Type B pancreatic cell (in vitro differentiated cells): ENCODE data around the gene DOCK1. TPM values are rescaled to one million over a fixed set of nuclear protein-coding genes. Genes with fewer than 3 reads are reported as not detected.

Experiments
- DNase-seq: peaks from one replicate; pipeline ENCODE4 v3.0.0; 2021; ENCODE audit warnings: mixed read lengths; ENCODE audit not compliant: unreplicated experiment; ENCODE audit errors: extremely low spot score
- H3K27ac Mint-ChIP-seq: 2 replicates; pipeline ENCODE4 v1.8.0; 2021; ENCODE audit warnings: mild to moderate bottlenecking, mixed read lengths
- H3K27me3 Mint-ChIP-seq: 2 replicates; pipeline ENCODE4 v1.8.0; 2021; ENCODE audit warnings: mixed read lengths
- H3K36me3 Mint-ChIP-seq: 2 replicates; pipeline ENCODE4 v1.8.0; 2021; ENCODE audit warnings: mixed read lengths
- H3K4me1 Mint-ChIP-seq: one replicate; pipeline ENCODE4 v1.8.0; 2021; ENCODE audit warnings: mixed read lengths; ENCODE audit not compliant: unreplicated experiment
- H3K4me3 Mint-ChIP-seq: 2 replicates; pipeline ENCODE4 v1.8.0; 2021; ENCODE audit warnings: mild to moderate bottlenecking, mixed read lengths
- H3K9me3 Mint-ChIP-seq: 2 replicates; pipeline ENCODE4 v1.8.0; 2021; ENCODE audit warnings: mixed read lengths
- total RNA-seq: library from RNA; stranded (reverse); gene quantifications from 2 replicates; pipeline ENCODE4 v1.2.1, GENCODE V29; 2021; ENCODE audit warnings: low replicate concordance
- TF ChIP-seq, protein P1 (sequence below): fragments of 200-600 bp; sonication (generic); conservative IDR thresholded peaks from 2 replicates; pipeline ENCODE4 v1.5.0; 2021; ENCODE audit warnings: antibody characterized with exemption, mild to moderate bottlenecking

The DOCK1 gene
- total RNA-seq, 1 donor from 2014 or later = 67.4 TPM

DNA sequence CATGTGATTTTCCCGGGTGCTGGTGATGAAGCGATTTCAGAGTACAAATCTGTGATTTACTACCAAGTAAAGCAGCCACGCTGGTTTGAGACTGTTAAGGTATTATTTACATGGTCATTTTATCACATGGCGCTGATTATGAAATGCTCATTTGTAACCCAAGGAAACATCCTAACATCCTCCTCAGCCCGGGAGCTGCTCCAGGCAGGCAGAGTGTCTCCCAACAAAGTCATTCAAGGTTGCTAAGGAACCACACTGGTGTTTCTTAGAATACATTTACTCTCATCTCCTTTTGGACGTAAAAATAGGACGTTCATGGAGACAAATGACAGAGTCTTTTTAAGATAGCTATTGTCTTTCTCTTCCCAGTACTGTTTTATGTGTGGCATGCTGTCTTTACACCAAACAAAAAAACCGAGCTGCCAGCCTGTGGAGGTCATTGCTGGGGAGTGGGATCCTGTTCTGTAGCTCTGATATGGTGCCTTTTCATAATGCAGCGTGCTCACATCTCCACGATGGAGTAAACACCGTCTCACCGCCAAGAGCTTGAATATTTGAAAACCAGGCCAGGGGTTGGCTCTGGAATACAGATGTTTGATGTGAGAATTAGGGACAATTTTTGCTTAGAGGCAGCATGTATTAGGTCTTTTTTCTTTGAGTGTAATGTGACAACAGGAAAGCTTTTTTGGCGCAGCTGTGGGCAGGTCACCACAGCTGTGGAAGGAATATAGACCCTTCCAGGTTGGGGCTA, 119.6 kb downstream of the DOCK1 start:
- Mint-ChIP-seq H3K9me3 (no peaks in the 10 kb centered on the region), H3K27ac (peak overlapping the region; percentile 13), H3K4me3 (no peak overlapping the region), H3K36me3 (peaks cover 40% of the 10 kb centered on the region), H3K4me1 (peaks cover 10% of the 10 kb centered on the region), H3K27me3 (no peaks in the 10 kb centered on the region)
- TF ChIP-seq, protein P1, sequence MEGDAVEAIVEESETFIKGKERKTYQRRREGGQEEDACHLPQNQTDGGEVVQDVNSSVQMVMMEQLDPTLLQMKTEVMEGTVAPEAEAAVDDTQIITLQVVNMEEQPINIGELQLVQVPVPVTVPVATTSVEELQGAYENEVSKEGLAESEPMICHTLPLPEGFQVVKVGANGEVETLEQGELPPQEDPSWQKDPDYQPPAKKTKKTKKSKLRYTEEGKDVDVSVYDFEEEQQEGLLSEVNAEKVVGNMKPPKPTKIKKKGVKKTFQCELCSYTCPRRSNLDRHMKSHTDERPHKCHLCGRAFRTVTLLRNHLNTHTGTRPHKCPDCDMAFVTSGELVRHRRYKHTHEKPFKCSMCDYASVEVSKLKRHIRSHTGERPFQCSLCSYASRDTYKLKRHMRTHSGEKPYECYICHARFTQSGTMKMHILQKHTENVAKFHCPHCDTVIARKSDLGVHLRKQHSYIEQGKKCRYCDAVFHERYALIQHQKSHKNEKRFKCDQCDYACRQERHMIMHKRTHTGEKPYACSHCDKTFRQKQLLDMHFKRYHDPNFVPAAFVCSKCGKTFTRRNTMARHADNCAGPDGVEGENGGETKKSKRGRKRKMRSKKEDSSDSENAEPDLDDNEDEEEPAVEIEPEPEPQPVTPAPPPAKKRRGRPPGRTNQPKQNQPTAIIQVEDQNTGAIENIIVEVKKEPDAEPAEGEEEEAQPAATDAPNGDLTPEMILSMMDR = no peak
- DNase-seq = no peak

DNA sequence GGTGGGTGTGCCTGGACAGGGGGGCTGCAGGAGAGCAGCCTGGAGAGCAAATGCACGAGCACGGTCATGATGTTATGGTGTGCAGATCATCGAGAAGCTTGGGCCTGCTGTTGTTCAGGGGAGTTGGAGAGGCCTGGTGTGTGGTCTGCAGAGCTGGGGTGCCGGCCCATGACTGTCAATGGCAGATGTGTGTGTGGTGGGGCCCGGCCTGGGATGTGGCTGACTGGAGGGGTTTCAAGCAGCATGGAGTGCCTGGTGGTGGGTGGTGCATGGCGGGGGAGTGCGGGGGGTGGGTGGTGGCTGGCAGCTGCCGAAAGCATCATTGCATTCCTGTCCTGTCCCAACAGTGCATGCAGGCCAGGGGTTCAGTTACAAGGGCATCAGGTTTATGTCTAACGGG, 122.6 kb downstream of the DOCK1 start:
- Mint-ChIP-seq H3K36me3 (peaks cover 55% of the 10 kb centered on the region), H3K27me3 (no peaks in the 10 kb centered on the region), H3K27ac (no peak overlapping the region), H3K4me3 (no peak overlapping the region), H3K4me1 (peaks cover 10% of the 10 kb centered on the region), H3K9me3 (no peaks in the 10 kb centered on the region)
- TF ChIP-seq, protein P1 = no peak
- no peak for DNase-seq

DNA sequence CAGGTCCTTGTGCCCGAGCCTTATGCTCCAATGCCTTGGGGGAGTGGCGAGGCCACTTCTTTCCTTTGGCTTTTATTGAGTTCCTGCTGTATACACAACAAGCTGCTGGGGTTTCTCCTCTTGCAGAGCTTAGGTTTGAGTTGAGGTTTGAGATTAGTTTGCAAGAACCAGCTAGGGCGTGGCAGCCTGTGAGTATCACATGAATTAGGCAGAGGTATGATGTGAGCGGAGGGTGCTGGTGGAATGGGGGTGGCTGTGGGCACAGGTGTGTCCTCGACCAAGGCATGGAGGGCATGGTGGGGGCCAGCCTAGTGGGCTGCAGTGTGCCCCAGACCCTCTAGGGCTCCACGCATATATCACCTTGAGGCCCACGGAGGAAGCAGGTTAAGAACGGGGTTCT, 123.3 kb downstream of the DOCK1 start:
- Mint-ChIP-seq H3K9me3 (no peaks in the 10 kb centered on the region), H3K4me1 (peaks cover 13% of the 10 kb centered on the region), H3K27me3 (no peaks in the 10 kb centered on the region), H3K4me3 (no peak overlapping the region), H3K27ac (no peak overlapping the region), H3K36me3 (peaks cover 50% of the 10 kb centered on the region)
- TF ChIP-seq, protein P1 = no peak
- DNase-seq = no peak

DNA sequence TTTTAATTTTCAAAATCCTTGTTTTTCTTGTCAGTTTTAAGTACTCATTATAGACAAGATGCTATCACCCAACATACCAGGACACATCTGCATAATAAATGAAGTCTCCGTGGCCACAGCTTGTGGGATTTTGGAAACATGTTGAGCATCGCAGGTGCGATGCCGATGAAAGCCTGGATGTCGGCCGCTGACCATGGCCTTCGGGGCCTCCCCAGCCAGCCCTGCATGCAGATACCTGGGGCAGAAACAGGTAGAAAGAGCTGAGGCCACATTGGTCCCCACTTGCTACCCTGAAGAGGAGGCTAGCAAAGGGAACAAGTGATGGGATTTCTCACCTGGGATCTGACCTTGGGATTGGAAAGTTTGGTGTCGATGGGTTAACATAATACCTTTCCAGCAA, 123.8 kb downstream of the DOCK1 start:
- Mint-ChIP-seq H3K9me3 (no peaks in the 10 kb centered on the region), H3K27ac (no peak overlapping the region), H3K4me1 (peaks cover 18% of the 10 kb centered on the region), H3K4me3 (no peak overlapping the region), H3K27me3 (no peaks in the 10 kb centered on the region), H3K36me3 (peaks cover 53% of the 10 kb centered on the region)
- TF ChIP-seq, protein P1 = no peak
- no peak for DNase-seq

DNA sequence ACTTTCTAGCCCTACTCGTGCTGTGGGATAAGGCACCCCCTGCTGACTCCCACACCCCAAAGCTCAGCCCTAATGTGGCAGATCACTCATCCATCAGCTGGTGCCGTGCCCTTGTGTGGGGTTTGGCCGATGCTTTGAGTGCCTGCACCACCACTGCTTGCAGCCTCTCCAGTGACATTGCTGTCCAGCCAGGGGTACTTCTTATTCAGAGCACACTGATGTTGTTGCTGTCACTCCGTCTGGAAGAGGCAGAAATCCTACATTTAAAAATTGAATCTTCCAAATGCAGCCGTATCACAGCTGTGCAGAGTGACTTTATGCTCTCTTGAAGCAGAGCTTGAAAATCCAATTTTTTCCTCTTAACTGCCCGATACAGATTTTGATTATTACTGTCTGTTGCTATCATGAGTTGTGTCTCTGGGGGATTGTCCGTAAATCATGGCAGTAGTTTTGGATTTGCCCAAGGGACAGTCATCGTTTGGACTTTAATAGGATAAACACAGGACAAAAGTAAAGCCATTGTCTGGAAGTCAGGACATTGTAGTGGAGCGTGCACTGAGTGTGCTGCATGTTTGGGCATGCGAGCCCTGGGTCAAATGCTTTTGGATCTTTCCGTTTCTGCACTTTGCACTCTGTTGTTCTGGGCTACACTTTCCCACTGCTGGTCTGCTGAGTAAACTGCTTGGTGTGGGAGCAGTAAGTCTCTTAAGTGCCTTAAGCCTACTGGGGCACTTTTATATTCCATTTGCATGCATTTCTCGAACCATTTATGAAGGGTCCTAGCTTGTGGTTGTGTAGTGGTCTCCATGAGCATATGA, 128.2 kb downstream of the DOCK1 start:
- no peaks in the 10 kb centered on the region for H3K27me3 Mint-ChIP-seq
- H3K27ac Mint-ChIP-seq = no peak overlapping the region

More for the DNA sequence above, 128.2 kb downstream of the DOCK1 start:
- TF ChIP-seq, protein P1 = no peak
- Mint-ChIP-seq H3K4me1 (peaks cover 8% of the 10 kb centered on the region), H3K36me3 (peaks cover 42% of the 10 kb centered on the region), H3K9me3 (no peaks in the 10 kb centered on the region), H3K4me3 (no peak overlapping the region)
- no peak for DNase-seq
